Panc1 (cell line): ENCODE results near the gene PRKACA. TPM values are rescaled to one million over a fixed set of nuclear protein-coding genes. Genes with fewer than 3 reads are reported as not detected.

Experiments
- ATAC-seq: fragments of 200-7000 bp; cut with Tn5 transposase; 2 replicates; pipeline ENCODE4 v1.9.1; 2020; ENCODE audit warnings: mild to moderate bottlenecking, moderate library complexity
- BruUV-seq: library from RNA; stranded (reverse); fragments of 400-500 nt; replicated peaks from 2 replicates; lab custom pipeline; 2021; lab: Mats Ljungman, UMichigan
- CTCF ChIA-PET: fragments of 300-600 bp; sonication (Branson Sonifier 250); formaldehyde crosslinking; loops from one replicate; lab custom pipeline; 2022; ENCODE audit warnings: antibody characterized with exemption; lab: Charles Lee
- POLR2A ChIA-PET: fragments of 300-600 bp; sonication (Branson Sonifier 250); formaldehyde crosslinking; loops from one replicate; lab custom pipeline; 2022; ENCODE audit warnings: antibody characterized with exemption; lab: Charles Lee
- DNase-seq: peaks from one replicate; pipeline ENCODE4 v3.0.0-alpha.2; 2010; ENCODE audit warnings: low read depth, low spot score
- H3K27ac ChIP-seq: 2 replicates; pipeline ENCODE4 v1.5.1; 2011; ENCODE audit warnings: mild to moderate bottlenecking, low read length, inconsistent platforms
- H3K27me3 ChIP-seq: fragments of 200-500 bp; sonication (Bioruptor generic); 2 replicates; pipeline ENCODE4 v1.6.0; 2014; ENCODE audit warnings: low read length, inconsistent platforms; ENCODE audit not compliant: control insufficient read depth, insufficient read depth
- H3K36me3 ChIP-seq: fragments of 200-500 bp; sonication (Bioruptor generic); 2 replicates; pipeline ENCODE4 v1.5.1; 2014; ENCODE audit warnings: inconsistent platforms, mild to moderate bottlenecking, low read length, moderate library complexity; ENCODE audit not compliant: control insufficient read depth, insufficient read depth
- H3K4me1 ChIP-seq: 2 replicates; pipeline ENCODE4 v1.5.1; 2011; ENCODE audit warnings: inconsistent platforms, mild to moderate bottlenecking, low read length, moderate library complexity; ENCODE audit not compliant: control insufficient read depth, insufficient read depth
- H3K4me3 ChIP-seq, 2 experiments: 2 replicates each; pipeline ENCODE4 v1.5.1; 2011 to 2012; ENCODE audit warnings: low read depth in 2 of 2, low read length in 2 of 2, mild to moderate bottlenecking in 2 of 2, inconsistent platforms in 1 of 2, moderate library complexity in 1 of 2
- H3K9me3 ChIP-seq: fragments of 200-500 bp; sonication (Bioruptor generic); 2 replicates; pipeline ENCODE4 v1.5.1; 2014; ENCODE audit warnings: low read depth, mild to moderate bottlenecking, inconsistent platforms, low read length, moderate library complexity; ENCODE audit not compliant: control insufficient read depth, insufficient read depth
- POLR2AphosphoS5 ChIP-seq: IDR thresholded peaks from 2 replicates; pipeline ENCODE4 v1.6.1; 2012; ENCODE audit warnings: mild to moderate bottlenecking, low read depth, low read length, moderate library complexity
- REST ChIP-seq, 2 experiments: IDR thresholded peaks; 2 replicates each; pipeline ENCODE4 v1.6.1; 2011 to 2012; ENCODE audit warnings: low read depth in 2 of 2, control low read depth in 1 of 2, low read length in 1 of 2, mild to moderate bottlenecking in 1 of 2, moderate library complexity in 1 of 2; ENCODE audit not compliant: insufficient read depth in 1 of 2
- SIN3A ChIP-seq: IDR thresholded peaks from 2 replicates; pipeline ENCODE4 v1.6.1; 2012; ENCODE audit warnings: low read depth, mild to moderate bottlenecking, low read length, moderate library complexity, borderline replicate concordance; ENCODE audit not compliant: insufficient read depth
- TCF7L2 ChIP-seq: IDR thresholded peaks from 2 replicates; pipeline ENCODE4 v1.6.1; 2011; ENCODE audit warnings: mild to moderate bottlenecking, low read depth, low read length, inconsistent platforms
- in situ Hi-C: cut with HindIII; loops from 2 replicates; pipeline ENCODE4 v1.10.0; 2016; ENCODE audit warnings: low sequenced_read_pairs, low pct_unique_long_range_greater_than_20kb
- intact Hi-C: fragments of 100-400 bp; cut with micrococcal nuclease; formaldehyde crosslinking; loops from one replicate; pipeline ENCODE4 v1.10.0; 2022; ENCODE audit not compliant: unreplicated experiment
- total RNA-seq: library from RNA; stranded (reverse); gene quantifications from one replicate; pipeline ENCODE4 v1.2.1, GENCODE V29; 2021; ENCODE audit not compliant: unreplicated experiment
- TF ChIP-seq, protein P1 (sequence below): fragments of 450-650 bp; IDR thresholded peaks from 2 replicates; pipeline ENCODE4 v1.5.1; 2017; ENCODE audit warnings: mild to moderate bottlenecking

PRKACA gene
- total RNA-seq, 1 experiment from 2014 or later: 70.8 TPM

DNA sequence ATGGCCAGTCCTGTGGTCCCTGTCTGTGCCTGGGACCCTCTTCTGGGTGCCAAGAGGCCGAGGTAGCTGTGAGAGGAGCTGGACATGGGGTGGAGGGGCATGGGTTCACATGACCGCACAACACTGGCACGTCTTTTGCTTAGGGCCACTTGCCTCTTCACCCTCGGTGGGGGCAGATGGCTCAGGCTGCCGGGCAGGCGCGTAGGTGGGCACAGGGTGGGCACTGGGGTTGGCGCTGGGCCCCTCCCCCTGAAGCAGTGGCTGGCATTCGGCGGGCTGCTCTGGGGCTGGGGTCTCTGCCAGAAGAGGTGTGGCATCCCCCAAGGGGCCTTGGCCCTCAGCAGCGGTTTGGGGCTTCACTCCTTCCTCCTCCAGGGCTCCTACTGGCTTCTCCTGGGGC, 64.1 kb downstream of the PRKACA start:
- TF ChIP-seq SIN3A (no peak), REST (IDR thresholded peaks at IDR 0.05; ENCODE audit: insufficient read depth in 1 of 2, low read depth in 2 of 2, low read length in 1 of 2) (no peak), TCF7L2 (no peak), POLR2AphosphoS5 (no peak)
- TF ChIP-seq, protein P1, sequence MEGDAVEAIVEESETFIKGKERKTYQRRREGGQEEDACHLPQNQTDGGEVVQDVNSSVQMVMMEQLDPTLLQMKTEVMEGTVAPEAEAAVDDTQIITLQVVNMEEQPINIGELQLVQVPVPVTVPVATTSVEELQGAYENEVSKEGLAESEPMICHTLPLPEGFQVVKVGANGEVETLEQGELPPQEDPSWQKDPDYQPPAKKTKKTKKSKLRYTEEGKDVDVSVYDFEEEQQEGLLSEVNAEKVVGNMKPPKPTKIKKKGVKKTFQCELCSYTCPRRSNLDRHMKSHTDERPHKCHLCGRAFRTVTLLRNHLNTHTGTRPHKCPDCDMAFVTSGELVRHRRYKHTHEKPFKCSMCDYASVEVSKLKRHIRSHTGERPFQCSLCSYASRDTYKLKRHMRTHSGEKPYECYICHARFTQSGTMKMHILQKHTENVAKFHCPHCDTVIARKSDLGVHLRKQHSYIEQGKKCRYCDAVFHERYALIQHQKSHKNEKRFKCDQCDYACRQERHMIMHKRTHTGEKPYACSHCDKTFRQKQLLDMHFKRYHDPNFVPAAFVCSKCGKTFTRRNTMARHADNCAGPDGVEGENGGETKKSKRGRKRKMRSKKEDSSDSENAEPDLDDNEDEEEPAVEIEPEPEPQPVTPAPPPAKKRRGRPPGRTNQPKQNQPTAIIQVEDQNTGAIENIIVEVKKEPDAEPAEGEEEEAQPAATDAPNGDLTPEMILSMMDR: no peak
- Histone ChIP-seq H3K9me3 (no peaks in the 10 kb centered on the region), H3K27ac (no peak overlapping the region), H3K36me3 (no peaks in the 10 kb centered on the region), H3K27me3 (no peaks in the 10 kb centered on the region), H3K4me3 (no peak overlapping the region), H3K4me1 (peaks cover 5% of the 10 kb centered on the region; the same call in 1 of the 2 replicates)
- in situ Hi-C loops: no loop called here
- ATAC-seq: no peak
- no peak for DNase-seq
- no TSS peak for BruUV-seq
- ChIA-PET POLR2A (no interaction called here), CTCF (interaction anchor here (0.6 kb wide), 1 partner anchor 18 kb away, joined by 4 read pairs; no protein-coding TSS in a partner anchor)
- intact Hi-C loops: no loop called here

DNA sequence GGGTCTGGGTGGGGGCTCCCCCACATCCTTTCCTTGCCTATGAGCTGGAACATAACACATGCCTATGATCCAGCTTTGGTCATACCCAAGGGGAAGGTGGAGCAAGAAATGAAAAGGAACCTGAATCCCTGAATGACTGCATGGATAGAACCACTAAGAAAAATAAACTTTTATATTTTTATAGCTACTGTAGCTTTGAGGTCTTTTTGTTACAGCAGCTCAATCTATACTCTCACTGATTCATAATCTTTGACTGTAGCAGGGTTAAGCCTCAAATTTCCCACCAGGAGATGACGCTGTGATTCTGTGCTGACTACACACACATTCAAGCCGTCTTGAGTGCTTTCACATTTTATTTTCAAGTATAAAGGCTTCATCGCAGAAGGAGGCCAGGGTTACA, 64.5 kb downstream of the PRKACA start:
- no peak overlapping the region for H3K4me3 ChIP-seq
- H3K27me3 ChIP-seq: no peaks in the 10 kb centered on the region
- no peak for TF ChIP-seq REST (IDR thresholded peaks at IDR 0.05; ENCODE audit: insufficient read depth in 1 of 2, low read depth in 2 of 2, low read length in 1 of 2)
- TF ChIP-seq SIN3A: no peak
- TF ChIP-seq, protein P1: no peak
- TF ChIP-seq TCF7L2: no peak
- TF ChIP-seq POLR2AphosphoS5: no peak
- ChIA-PET POLR2A (no interaction called here), CTCF (interaction anchor here (0.6 to 1.0 kb wide), 3 partner anchors 11 to 347 kb away, joined by 3 to 6 read pairs (median 3); no protein-coding TSS in a partner anchor)
- ATAC-seq (no peak), DNase-seq (no peak)
- H3K36me3 ChIP-seq: no peaks in the 10 kb centered on the region
- intact Hi-C loops (no loop called here), in situ Hi-C loops (no loop called here)
- BruUV-seq: no TSS peak
- no peak overlapping the region for H3K27ac ChIP-seq
- peaks cover 1% of the 10 kb centered on the region; the same call in 1 of the 2 replicates for H3K4me1 ChIP-seq
- no peaks in the 10 kb centered on the region for H3K9me3 ChIP-seq
